Sigmoid colon (tissue), 4 donors: ENCODE data around the gene RASD2.
"Not testable (repeated sequence)": the region's sequence is repeated elsewhere in the genome, so short reads cannot be mapped to it uniquely, and the experiment has no call there.

Experiments used
- EP300 ChIP-seq, 4 donors: sonication (generic); formaldehyde crosslinking; IDR thresholded peaks; one replicate each; pipeline ENCODE4 v1.6.1; 2017; ENCODE audit warnings: antibody characterized with exemption in 4 of 4
- POLR2A ChIP-seq, 2 donors: fragments of 450-650 bp; IDR thresholded peaks; one replicate each; pipeline ENCODE4 v1.6.1; 2016; ENCODE audit warnings: antibody characterized with exemption in 2 of 2, mild to moderate bottlenecking in 2 of 2, moderate library complexity in 2 of 2
- TF ChIP-seq, protein P1 (sequence below), 4 experiments: fragments of 450-650 bp in 3 of 4; fragments of 200-600 bp in 1 of 4; IDR thresholded peaks; one replicate each; pipeline ENCODE4 v1.5.1; 2016 to 2019; ENCODE audit warnings: antibody characterized with exemption in 4 of 4, mild to moderate bottlenecking in 3 of 4, moderate library complexity in 2 of 4

- TF ChIP-seq, protein P1, sequence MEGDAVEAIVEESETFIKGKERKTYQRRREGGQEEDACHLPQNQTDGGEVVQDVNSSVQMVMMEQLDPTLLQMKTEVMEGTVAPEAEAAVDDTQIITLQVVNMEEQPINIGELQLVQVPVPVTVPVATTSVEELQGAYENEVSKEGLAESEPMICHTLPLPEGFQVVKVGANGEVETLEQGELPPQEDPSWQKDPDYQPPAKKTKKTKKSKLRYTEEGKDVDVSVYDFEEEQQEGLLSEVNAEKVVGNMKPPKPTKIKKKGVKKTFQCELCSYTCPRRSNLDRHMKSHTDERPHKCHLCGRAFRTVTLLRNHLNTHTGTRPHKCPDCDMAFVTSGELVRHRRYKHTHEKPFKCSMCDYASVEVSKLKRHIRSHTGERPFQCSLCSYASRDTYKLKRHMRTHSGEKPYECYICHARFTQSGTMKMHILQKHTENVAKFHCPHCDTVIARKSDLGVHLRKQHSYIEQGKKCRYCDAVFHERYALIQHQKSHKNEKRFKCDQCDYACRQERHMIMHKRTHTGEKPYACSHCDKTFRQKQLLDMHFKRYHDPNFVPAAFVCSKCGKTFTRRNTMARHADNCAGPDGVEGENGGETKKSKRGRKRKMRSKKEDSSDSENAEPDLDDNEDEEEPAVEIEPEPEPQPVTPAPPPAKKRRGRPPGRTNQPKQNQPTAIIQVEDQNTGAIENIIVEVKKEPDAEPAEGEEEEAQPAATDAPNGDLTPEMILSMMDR (IDR thresholded peaks at IDR 0.05), result not testable (repeated sequence)
- TF ChIP-seq POLR2A, EP300 (IDR thresholded peaks at IDR 0.05): not testable (repeated sequence)
Measured at GRCh38 chr22:35495711-35496110, 44.9 kb upstream of the RASD2 start.
